OCI-LY7 (cell line): ENCODE measurements around the gene ZNF451.

Source experiments
- CTCF ChIP-seq: fragments of 200-600 bp; sonication (generic); conservative IDR thresholded peaks from 2 replicates; pipeline ENCODE4 v1.5.1; 2014; ENCODE audit warnings: mild to moderate bottlenecking, antibody characterized with exemption, low read length, moderate library complexity, mixed read lengths
- EZH2phosphoT487 ChIP-seq: fragments of 200-600 bp; sonication (generic); IDR thresholded peaks from 2 replicates; pipeline ENCODE4 v1.6.1; 2018; ENCODE audit warnings: low read depth, borderline replicate concordance, mild to moderate bottlenecking, mixed run types, antibody characterized with exemption, low read length, moderate library complexity, mixed read lengths

DNA sequence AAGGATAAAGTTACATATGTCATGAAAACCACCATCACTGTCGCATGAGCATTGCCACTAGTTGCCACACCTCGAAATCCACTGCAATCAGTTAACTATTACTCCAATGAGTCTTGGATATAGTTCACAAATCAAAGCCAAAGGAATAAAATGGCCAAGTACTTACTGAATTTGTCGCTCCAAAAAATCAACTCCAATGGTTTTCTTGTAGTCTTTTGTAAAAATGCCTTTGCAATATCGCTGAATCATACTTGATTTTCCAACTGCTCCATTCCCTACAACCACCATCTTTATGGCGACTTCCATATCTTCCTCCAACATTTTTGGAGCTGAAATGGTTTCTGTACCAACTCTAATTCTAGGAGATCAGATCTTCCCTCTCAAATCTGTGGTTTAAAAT lies 120.1 kb downstream of the ZNF451 start:
- TF ChIP-seq CTCF (no peak), EZH2phosphoT487 (no peak)
